GM23248 (cell line): ENCODE results near the gene PLCB1.

Experiments
- EZH2 ChIP-seq: fragments of 200-600 bp; sonication (generic); IDR thresholded peaks from 2 replicates; pipeline ENCODE4 v1.6.1; 2018; ENCODE audit warnings: antibody characterized with exemption, mild to moderate bottlenecking; ENCODE audit not compliant: insufficient read depth, poor library complexity, severe bottlenecking
- EZH2phosphoT487 ChIP-seq: fragments of 200-600 bp; sonication (generic); IDR thresholded peaks from 2 replicates; pipeline ENCODE4 v1.6.1; 2018; ENCODE audit warnings: antibody characterized with exemption, moderate library complexity, mild to moderate bottlenecking, low read depth; ENCODE audit not compliant: insufficient read depth

DNA sequence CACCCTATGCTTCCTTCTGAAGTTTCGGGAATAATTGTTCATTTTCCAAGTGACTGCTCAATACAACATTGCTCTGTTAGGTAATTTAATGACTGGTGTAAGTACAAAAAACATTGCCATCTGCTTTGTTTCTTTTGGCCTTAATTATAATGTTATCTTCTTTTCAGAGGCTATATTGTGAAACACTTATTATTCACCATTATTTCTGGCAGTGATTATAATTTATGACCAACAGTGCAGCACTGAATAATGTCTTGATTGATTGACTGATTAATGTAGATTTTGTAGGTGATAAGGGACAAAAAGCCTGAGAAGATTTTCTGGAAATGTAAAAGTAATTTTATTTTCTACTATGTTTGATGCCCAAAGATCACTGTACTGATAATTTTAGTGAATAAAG lies 377.7 kb downstream of the PLCB1 start:
- TF ChIP-seq EZH2 (no peak), EZH2phosphoT487 (no peak)
